HS-5 (cell line): Measurements from ENCODE around the gene LUC7L3.
"Not testable (repeated sequence)": the region's sequence is repeated elsewhere in the genome, so short reads cannot be mapped to it uniquely, and the experiment has no call there.

ENCODE experiments used
- DNase-seq: peaks from one replicate; pipeline ENCODE4 v3.0.0-alpha.2; 2012; ENCODE audit warnings: low read depth

Gene LUC7L3

GRCh38 chr17:50719144-50719923, at the start of gene LUC7L3:
LUC7L3 (plus strand) TSS chr17:50719603; CDS start chr17:50719733, 130 bp downstream.
- DNase-seq = peak; percentile 79

- DNase-seq = no peak
Measured at GRCh38 chr17:50672071-50672470, 47.3 kb upstream of the LUC7L3 start.

DNA sequence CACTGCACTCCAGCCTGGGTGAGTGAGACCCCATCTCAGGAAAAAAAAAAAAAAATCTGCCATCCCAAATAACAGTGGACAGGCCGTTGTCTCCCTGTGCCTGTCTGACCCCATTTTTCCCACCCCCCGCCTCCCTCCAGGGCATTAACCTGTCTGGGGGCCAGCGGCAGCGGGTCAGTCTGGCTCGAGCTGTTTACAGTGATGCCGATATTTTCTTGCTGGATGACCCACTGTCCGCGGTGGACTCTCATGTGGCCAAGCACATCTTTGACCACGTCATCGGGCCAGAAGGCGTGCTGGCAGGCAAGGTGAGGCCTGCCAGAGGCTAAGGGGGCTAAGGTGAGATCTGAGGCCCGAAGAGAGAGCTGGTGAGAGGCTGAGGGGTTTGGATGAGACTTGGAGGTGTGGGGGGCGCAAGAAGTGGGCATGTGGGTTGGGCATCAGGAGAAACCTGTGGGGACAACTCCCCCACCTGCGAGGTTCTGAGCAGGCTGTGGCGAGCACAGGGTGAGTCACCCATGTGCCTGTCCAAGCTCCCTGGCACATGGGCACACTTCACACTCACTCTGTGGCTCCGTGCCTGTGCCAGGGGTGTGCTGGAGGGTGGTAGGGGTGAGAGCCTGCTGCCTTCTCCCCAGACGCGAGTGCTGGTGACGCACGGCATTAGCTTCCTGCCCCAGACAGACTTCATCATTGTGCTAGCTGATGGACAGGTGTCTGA, 46.4 kb upstream of the LUC7L3 start:
- no peak for DNase-seq

DNA sequence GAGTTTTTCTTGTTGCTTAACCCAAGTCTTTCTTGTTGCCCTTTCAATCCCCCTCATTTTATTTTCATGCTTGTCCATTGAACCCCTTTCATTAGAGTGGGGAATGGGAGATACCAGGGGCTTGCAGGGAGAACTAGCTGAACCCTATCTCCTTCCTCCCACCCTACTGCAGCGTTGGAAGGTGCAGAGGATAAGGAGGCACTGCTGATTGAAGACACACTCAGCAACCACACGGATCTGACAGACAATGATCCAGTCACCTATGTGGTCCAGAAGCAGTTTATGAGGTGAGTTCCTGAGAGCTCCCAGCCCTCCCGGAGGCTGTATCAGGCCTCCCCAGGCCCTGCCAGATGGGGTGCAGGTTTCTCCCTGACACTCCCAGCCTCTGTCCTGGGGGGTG, 44.2 kb upstream of the LUC7L3 start:
- no peak for DNase-seq

DNA sequence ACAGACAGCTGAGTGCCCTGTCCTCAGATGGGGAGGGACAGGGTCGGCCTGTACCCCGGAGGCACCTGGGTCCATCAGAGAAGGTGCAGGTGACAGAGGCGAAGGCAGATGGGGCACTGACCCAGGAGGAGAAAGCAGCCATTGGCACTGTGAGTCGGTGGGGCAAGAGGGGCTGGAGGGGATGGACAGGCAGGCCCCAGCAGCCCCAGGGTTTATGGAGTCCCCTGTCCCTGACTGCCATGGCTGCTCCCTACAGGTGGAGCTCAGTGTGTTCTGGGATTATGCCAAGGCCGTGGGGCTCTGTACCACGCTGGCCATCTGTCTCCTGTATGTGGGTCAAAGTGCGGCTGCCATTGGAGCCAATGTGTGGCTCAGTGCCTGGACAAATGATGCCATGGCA, 43.8 kb upstream of the LUC7L3 start:
- DNase-seq = no peak

GRCh38 chr17:50676065-50676975, 43.1 kb upstream of the LUC7L3 start:
- no peak for DNase-seq

DNA sequence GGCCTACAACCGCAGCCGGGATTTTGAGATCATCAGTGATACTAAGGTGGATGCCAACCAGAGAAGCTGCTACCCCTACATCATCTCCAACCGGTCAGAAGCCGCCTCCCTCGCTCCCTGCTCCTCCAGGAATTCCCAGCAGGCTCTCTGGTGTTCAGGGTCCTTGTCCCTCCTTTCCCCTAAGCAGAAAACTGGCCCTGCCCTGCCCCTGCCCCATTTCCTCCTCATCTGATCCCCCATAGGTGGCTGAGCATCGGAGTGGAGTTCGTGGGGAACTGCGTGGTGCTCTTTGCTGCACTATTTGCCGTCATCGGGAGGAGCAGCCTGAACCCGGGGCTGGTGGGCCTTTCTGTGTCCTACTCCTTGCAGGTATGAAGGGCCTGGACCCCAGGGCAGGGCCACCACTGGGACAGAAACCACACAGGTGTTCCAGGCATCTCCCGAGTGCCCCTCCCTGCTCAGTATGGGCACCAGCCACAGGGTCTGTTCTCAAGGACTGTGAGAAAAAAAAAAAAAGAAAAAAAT, 41.5 kb upstream of the LUC7L3 start:
- DNase-seq = no peak

- no peak for DNase-seq
Measured at GRCh38 chr17:50679008-50679544, 40.3 kb upstream of the LUC7L3 start.

- DNase-seq = no peak
Measured at GRCh38 chr17:50680126-50680525, 39.3 kb upstream of the LUC7L3 start.

DNA sequence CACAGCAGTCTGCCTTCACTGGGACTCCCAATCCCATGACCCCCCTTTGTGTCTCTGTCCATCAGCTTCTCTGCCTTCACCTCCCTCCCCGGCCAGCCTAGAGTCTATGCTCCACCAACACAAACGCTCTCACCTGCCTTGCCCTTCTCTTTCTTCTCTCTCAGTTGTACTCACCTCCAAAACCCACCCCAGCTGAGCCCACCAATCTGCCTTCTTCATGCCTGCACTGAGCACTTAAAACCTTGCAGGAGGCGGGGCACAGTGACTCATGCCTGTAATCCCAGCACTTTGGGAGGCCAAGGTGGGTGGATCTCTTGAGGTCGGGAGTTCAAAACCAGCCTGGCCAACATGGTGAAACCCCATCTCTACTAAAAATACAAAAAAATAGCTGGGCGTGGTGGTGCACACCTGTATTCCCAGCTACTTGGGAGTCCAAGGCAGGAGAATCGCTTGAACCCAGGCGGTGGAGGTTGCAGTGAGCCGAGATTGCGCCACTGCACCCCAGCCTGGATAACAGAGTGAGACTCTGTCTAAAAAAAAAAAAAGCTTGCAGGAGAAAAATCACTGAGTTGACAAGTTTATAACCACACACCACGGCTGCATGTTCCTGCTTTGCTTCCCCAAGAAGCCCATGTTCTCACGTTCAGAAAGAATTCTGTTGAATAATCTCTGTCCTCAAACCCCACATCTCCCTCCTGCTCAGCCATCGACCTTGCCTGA, 38.7 kb upstream of the LUC7L3 start:
- DNase-seq = not testable (repeated sequence)

- peak; percentile 65 for DNase-seq
Measured at GRCh38 chr17:50681263-50682200, 37.9 kb upstream of the LUC7L3 start.

GRCh38 chr17:50682441-50682840, 37.0 kb upstream of the LUC7L3 start:
- no peak for DNase-seq

DNA sequence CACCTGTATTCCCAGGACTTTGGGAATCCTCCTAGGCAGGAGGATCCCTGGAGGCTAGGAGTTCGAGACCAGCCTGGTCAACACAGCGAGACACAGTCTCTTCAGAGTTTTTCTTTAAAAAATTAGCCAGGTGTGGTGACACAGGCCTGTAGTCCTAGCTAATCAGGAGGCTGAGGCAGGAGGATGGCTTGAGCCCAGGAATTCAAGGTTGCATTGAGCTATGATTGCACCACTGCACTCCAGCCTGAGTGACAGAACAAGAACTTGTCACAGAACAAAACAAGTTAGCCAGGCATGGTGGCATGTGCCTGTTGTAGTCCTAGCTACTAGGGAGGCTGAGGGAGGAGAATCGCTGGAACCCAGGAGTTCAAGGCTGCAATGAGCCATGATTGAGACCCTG, 36.5 kb upstream of the LUC7L3 start:
- DNase-seq = no peak

DNA sequence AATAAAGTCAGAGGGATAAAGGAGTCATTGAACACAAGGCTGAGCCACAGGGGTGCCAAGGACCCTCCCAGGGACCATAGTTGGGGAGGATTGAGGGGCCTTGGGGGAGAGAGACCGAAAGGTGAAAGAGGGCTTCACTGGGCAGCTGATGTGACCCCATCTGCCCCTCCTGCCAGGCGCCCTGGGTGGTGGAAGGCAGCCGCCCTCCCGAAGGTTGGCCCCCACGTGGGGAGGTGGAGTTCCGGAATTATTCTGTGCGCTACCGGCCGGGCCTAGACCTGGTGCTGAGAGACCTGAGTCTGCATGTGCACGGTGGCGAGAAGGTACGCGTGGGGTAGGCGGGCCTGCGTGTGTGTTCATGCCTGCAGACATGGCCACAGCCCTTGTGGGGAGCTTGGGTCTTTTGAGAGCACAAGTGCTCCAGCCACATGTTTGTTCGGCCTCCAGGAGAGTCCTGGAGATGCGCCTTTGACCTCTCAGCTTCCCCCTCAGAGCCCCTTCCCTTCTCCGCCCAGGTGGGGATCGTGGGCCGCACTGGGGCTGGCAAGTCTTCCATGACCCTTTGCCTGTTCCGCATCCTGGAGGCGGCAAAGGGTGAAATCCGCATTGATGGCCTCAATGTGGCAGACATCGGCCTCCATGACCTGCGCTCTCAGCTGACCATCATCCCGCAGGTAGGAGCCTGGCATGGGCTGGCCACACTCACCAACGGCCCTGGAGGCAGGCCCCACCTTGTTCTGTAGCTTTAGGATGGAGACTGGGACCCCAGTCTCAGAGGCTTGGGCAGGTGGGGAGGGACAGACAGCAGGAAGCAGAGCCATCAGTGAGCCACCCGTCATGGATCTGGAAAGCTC, 35.7 kb upstream of the LUC7L3 start:
- DNase-seq = no peak

GRCh38 chr17:50684288-50684611, 35.2 kb upstream of the LUC7L3 start:
- DNase-seq = no peak

DNA sequence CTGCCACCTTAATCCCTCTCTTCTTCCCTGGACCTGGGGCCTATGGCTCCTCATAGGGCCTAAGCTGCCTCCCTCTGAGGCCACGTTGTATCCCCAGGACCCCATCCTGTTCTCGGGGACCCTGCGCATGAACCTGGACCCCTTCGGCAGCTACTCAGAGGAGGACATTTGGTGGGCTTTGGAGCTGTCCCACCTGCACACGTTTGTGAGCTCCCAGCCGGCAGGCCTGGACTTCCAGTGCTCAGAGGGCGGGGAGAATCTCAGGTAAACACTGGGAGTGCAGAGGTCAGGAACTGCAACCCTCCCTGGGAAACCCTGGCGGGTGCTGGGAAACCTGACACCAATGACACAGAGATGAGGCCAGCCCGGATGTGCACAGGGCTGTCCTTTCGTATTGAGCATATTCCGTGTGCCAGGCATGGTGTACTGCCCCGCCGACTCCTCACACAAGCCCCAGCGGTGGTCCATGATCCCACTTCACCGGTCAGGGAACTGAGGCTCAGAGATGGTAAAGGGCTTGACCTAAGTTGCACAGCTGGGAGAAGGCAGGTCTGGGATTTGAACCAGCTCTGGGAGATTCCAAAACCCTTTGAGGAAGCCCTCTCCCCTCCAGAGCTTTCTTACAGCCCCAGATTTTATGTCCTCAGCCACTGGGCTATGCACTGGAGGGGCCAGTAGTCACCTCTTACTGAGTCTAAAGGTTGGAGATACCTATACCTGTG, 34.6 kb upstream of the LUC7L3 start:
- no peak for DNase-seq

DNA sequence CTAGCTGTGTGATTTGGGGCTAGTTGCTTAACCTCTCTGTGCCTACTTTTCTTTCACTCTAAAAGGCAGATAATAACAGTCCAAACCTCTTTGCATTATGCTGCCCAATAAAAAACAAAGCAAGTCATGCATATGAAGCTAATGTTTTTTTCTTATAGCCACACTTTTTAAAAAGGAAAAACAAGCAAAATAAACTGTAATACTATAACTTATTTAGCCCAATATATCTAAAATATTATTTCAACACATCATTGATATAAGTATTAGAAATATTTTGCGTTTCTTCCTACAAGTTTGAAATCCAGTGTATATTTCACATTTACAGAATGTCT, 34.1 kb upstream of the LUC7L3 start:
- no peak for DNase-seq

DNA sequence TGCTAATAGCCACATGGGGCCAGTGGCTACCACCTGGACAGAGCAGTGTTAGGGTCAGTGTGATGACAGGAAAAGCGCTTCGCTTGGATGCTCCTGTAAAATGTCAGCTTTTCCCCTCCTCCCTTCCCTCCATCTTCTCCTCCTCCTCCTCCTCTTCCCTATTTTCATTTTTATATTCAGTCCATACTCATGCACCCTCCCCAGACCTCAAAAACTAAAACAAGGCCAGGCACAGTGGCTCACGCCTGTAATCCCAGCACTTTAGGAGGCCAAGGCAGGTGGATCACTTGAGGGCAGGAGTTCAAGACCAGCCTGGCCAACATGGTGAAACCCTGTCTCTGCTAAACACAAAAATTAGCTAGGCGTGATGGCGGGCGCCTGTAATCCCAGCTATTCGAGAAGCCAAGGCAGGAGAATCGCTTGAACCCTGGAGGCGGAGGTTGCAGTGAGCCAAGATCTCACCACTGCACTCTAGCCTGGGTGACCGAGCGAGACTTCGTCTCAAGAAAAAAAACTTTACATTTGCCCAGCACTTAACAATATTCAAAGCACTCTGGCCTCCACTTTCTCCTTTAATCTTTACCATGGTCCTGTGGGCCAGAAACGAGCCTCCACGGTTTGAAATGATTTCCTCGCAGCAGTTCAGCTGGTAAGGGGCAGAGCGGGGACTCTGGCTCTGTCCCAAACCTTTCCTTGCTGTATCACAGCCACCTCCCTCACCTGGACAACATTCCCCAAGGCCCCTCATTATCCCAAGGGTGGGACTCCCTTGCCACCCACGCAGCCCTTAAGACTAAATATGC, 33.5 kb upstream of the LUC7L3 start:
- DNase-seq = no peak
